Neural progenitor cell (in vitro differentiated cells): ENCODE data around the gene RAB3GAP2. TPM values are rescaled to one million over a fixed set of nuclear protein-coding genes. Genes with fewer than 3 reads are reported as not detected.
A peak's percentile ranks its signal among the peaks of the same experiment; 100 is the strongest.
"Not testable (repeated sequence)": the region's sequence is repeated elsewhere in the genome, so short reads cannot be mapped to it uniquely, and the experiment has no call there.

Source experiments
- DNase-seq: peaks from one replicate; pipeline ENCODE4 v3.0.0-alpha.2; 2016; ENCODE audit warnings: low spot score
- H2AFZ ChIP-seq: fragments of 200-600 bp; sonication (generic); replicated peaks from 2 replicates; pipeline ENCODE4 v1.6.1; 2016; ENCODE audit warnings: antibody characterized with exemption
- H3F3A ChIP-seq: fragments of 200-600 bp; sonication (generic); 2 replicates; pipeline ENCODE4 v1.6.1; 2016; ENCODE audit warnings: antibody characterized with exemption, low read depth
- H3K27ac ChIP-seq: fragments of 200-600 bp; sonication (generic); 2 replicates; pipeline ENCODE4 v1.5.1; 2016; ENCODE audit warnings: mild to moderate bottlenecking
- H3K27me3 ChIP-seq: fragments of 200-600 bp; sonication (generic); 2 replicates; pipeline ENCODE4 v1.6.1; 2016; ENCODE audit warnings: mild to moderate bottlenecking, moderate library complexity
- H3K36me3 ChIP-seq: fragments of 200-600 bp; sonication (generic); 2 replicates; pipeline ENCODE4 v1.5.1; 2016
- H3K4me1 ChIP-seq: fragments of 200-600 bp; sonication (generic); 2 replicates; pipeline ENCODE4 v1.6.1; 2016; ENCODE audit warnings: mixed run types
- H3K4me2 ChIP-seq: fragments of 200-600 bp; sonication (generic); 2 replicates; pipeline ENCODE4 v1.6.1; 2016
- H3K4me3 ChIP-seq: fragments of 200-600 bp; sonication (generic); 2 replicates; pipeline ENCODE4 v1.5.1; 2016
- H3K79me2 ChIP-seq: fragments of 200-600 bp; sonication (generic); 2 replicates; pipeline ENCODE4 v1.6.1; 2016; ENCODE audit warnings: low read depth
- H3K9ac ChIP-seq: fragments of 200-600 bp; sonication (generic); 2 replicates; pipeline ENCODE4 v1.6.1; 2016
- H3K9me3 ChIP-seq: fragments of 200-600 bp; sonication (generic); 2 replicates; pipeline ENCODE4 v1.5.1; 2016; ENCODE audit warnings: low read depth
- H4K20me1 ChIP-seq: fragments of 200-600 bp; sonication (generic); 2 replicates; pipeline ENCODE4 v1.6.1; 2016; ENCODE audit warnings: low read depth
- H3K27ac Mint-ChIP-seq: 3 replicates; pipeline ENCODE4 v1.8.0; 2021; ENCODE audit warnings: mixed read lengths
- H3K27me3 Mint-ChIP-seq: 2 replicates; pipeline ENCODE4 v1.8.0; 2022; ENCODE audit warnings: low read depth, mild to moderate bottlenecking, inconsistent platforms, moderate library complexity, mixed read lengths; ENCODE audit not compliant: insufficient read depth
- H3K36me3 Mint-ChIP-seq: 3 replicates; pipeline ENCODE4 v1.8.0; 2021; ENCODE audit warnings: mixed read lengths
- H3K4me1 Mint-ChIP-seq: 3 replicates; pipeline ENCODE4 v1.8.0; 2021; ENCODE audit warnings: mixed read lengths
- H3K4me3 Mint-ChIP-seq: 3 replicates; pipeline ENCODE4 v1.8.0; 2021; ENCODE audit warnings: mild to moderate bottlenecking, moderate library complexity, mixed read lengths
- H3K9me3 Mint-ChIP-seq: 3 replicates; pipeline ENCODE4 v1.8.0; 2020; ENCODE audit warnings: mixed read lengths
- CTCF ChIP-seq: fragments of 200-600 bp; sonication (generic); IDR thresholded peaks from 2 replicates; pipeline ENCODE4 v1.5.1; 2017; ENCODE audit warnings: antibody characterized with exemption, mild to moderate bottlenecking
- EZH2 ChIP-seq: fragments of 200-600 bp; sonication (generic); IDR thresholded peaks from 2 replicates; pipeline ENCODE4 v1.6.1; 2017; ENCODE audit warnings: antibody characterized with exemption, mild to moderate bottlenecking, moderate library complexity
- EZH2phosphoT487 ChIP-seq: fragments of 200-600 bp; sonication (generic); IDR thresholded peaks from 2 replicates; pipeline ENCODE4 v1.6.1; 2017; ENCODE audit warnings: antibody characterized with exemption
- total RNA-seq: library from RNA; depleted of rRNA; stranded (reverse); fragments of >200 nt; gene quantifications from 2 replicates; pipeline ENCODE4 v1.2.3, GENCODE V29; 2015; ENCODE audit warnings: low replicate concordance

The RAB3GAP2 gene
- total RNA-seq, 1 donor from 2014 or later = 36.4 TPM

- H3K27ac Mint-ChIP-seq = no peak overlapping the region
- H3K79me2 ChIP-seq = no peaks in the 10 kb centered on the region
- no peak for DNase-seq
Measured at GRCh38 chr1:220121791-220122530, 150.3 kb downstream of the RAB3GAP2 start.

GRCh38 chr1:220119043-220119512 is 153.2 kb downstream of the RAB3GAP2 start:
- Histone ChIP-seq H3K27ac (no peak overlapping the region), H3K4me3 (no peak overlapping the region), H3K36me3 (peaks cover 5% of the 10 kb centered on the region), H3K79me2 (no peaks in the 10 kb centered on the region), H3F3A (no peaks in the 10 kb centered on the region), H2AFZ (no peak overlapping the region), H3K9ac (no peak overlapping the region), H3K4me1 (no peaks in the 10 kb centered on the region), H3K4me2 (no peak overlapping the region), H4K20me1 (no peaks in the 10 kb centered on the region), H3K9me3 (no peaks in the 10 kb centered on the region), H3K27me3 (no peaks in the 10 kb centered on the region)
- Mint-ChIP-seq H3K36me3 (peaks cover 3% of the 10 kb centered on the region), H3K4me1 (no peaks in the 10 kb centered on the region), H3K9me3 (no peaks in the 10 kb centered on the region), H3K27ac (no peak overlapping the region), H3K4me3 (no peak overlapping the region), H3K27me3 (no peaks in the 10 kb centered on the region)
- TF ChIP-seq CTCF = no peak
- no peak for TF ChIP-seq EZH2phosphoT487
- no peak for TF ChIP-seq EZH2
- no peak for DNase-seq

More at GRCh38 chr1:220121791-220122530, 150.3 kb downstream of the RAB3GAP2 start:
- Mint-ChIP-seq H3K36me3 (no peaks in the 10 kb centered on the region), H3K4me3 (no peak overlapping the region), H3K4me1 (no peaks in the 10 kb centered on the region), H3K27me3 (no peaks in the 10 kb centered on the region), H3K9me3 (no peaks in the 10 kb centered on the region)
- H4K20me1 ChIP-seq = peaks cover 3% of the 10 kb centered on the region
- no peaks in the 10 kb centered on the region for H3K4me1 ChIP-seq
- H3K9ac ChIP-seq = no peak overlapping the region
- H3K27me3 ChIP-seq = no peaks in the 10 kb centered on the region
- H3K36me3 ChIP-seq = peaks cover 5% of the 10 kb centered on the region
- no peaks in the 10 kb centered on the region for H3F3A ChIP-seq
- H3K4me3 ChIP-seq = no peak overlapping the region
- no peak for TF ChIP-seq EZH2
- TF ChIP-seq CTCF = no peak
- no peak for TF ChIP-seq EZH2phosphoT487
- no peaks in the 10 kb centered on the region for H3K9me3 ChIP-seq
- H3K4me2 ChIP-seq = no peak overlapping the region
- H3K27ac ChIP-seq = peak overlapping the region; percentile 49
- no peak overlapping the region for H2AFZ ChIP-seq

- H3K27me3 ChIP-seq = no peaks in the 10 kb centered on the region
- no peaks in the 10 kb centered on the region for H3K4me1 ChIP-seq
- no peak overlapping the region for H3K9ac ChIP-seq
- Mint-ChIP-seq H3K27ac (no peak overlapping the region), H3K4me1 (no peaks in the 10 kb centered on the region), H3K9me3 (no peaks in the 10 kb centered on the region), H3K4me3 (no peak overlapping the region), H3K27me3 (no peaks in the 10 kb centered on the region), H3K36me3 (peaks cover 19% of the 10 kb centered on the region)
- H3K4me3 ChIP-seq = no peak overlapping the region
- no peak overlapping the region for H3K4me2 ChIP-seq
- H3K79me2 ChIP-seq = no peaks in the 10 kb centered on the region
- TF ChIP-seq EZH2phosphoT487 (no peak), CTCF (peak; percentile 72)
- H3F3A ChIP-seq = no peaks in the 10 kb centered on the region
- H2AFZ ChIP-seq = no peak overlapping the region
- H4K20me1 ChIP-seq = no peaks in the 10 kb centered on the region
- H3K36me3 ChIP-seq = peaks cover 16% of the 10 kb centered on the region
- H3K27ac ChIP-seq = no peak overlapping the region
- H3K9me3 ChIP-seq = no peaks in the 10 kb centered on the region
- peak; percentile 43 for DNase-seq
Measured at GRCh38 chr1:220113136-220113695, 159.0 kb downstream of the RAB3GAP2 start.

GRCh38 chr1:220112600-220112999 is 159.7 kb downstream of the RAB3GAP2 start:
- not testable (repeated sequence) for H3K4me3 ChIP-seq, H3K79me2 ChIP-seq, H4K20me1 ChIP-seq, H3K4me3 Mint-ChIP-seq, H2AFZ ChIP-seq, H3F3A ChIP-seq, H3K27me3 Mint-ChIP-seq, H3K27me3 ChIP-seq, H3K27ac ChIP-seq, H3K9me3 Mint-ChIP-seq, H3K4me1 ChIP-seq, H3K4me1 Mint-ChIP-seq, H3K4me2 ChIP-seq, DNase-seq, H3K27ac Mint-ChIP-seq, H3K9me3 ChIP-seq, H3K9ac ChIP-seq
- peaks cover 19% of the 10 kb centered on the region for H3K36me3 Mint-ChIP-seq
- H3K36me3 ChIP-seq = peaks cover 13% of the 10 kb centered on the region

GRCh38 chr1:220110473-220110872 is 161.8 kb downstream of the RAB3GAP2 start:
- H3K27ac ChIP-seq, H3K9me3 Mint-ChIP-seq, H3K4me2 ChIP-seq, H3K4me1 ChIP-seq, H4K20me1 ChIP-seq, H3K4me3 Mint-ChIP-seq, DNase-seq, H2AFZ ChIP-seq, H3K79me2 ChIP-seq, H3K27me3 ChIP-seq, H3F3A ChIP-seq, H3K4me1 Mint-ChIP-seq, H3K9ac ChIP-seq, H3K27ac Mint-ChIP-seq, H3K4me3 ChIP-seq, H3K27me3 Mint-ChIP-seq, H3K9me3 ChIP-seq: not testable (repeated sequence)
- H3K36me3 Mint-ChIP-seq = peaks cover 25% of the 10 kb centered on the region
- H3K36me3 ChIP-seq = peaks cover 28% of the 10 kb centered on the region
